Measurements from ENCODE around the gene CD101.

The CD101 gene

DNA sequence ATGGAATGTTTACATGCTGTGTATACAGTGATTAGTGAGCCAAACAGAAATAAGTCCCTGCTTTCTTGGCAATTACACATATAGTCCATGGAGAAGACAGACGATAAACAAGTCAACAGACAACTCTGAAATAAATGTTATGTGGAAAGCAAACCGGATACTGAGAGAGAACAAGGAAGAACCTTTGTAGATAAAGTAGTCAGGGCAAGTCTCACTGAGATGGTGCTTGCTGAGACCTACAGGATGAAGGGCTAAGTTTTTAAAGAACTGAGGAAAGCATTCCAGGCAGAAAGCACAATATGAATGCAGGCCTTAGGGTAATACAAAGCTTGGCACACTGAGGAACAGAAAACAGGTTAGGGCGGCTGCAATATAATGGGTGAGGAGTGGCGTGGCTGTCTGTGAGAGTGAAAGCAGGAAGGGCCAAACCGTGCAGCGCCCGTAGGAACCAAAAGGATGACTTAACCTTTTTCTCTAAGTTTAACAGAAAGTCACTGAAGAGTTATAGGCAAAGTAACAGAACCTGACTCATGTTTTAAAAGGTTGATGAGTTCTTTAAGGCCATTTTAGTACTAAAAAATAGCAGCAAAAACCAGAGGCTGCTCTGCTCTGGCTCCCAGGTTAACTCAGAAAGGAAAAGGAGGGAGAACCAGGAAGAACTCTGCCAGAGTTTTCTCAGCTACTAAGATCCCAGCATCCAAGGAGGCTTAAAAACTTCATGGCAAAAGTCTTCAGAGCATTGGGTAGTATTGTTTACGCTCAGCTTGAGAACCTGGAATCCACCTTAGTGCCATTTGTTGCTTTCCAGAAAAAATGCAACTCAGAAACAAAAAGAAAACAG is 49.9 kb downstream of the CD101 start:
- no peak for DNase-seq (ENCODE audit: low read depth)

DNA sequence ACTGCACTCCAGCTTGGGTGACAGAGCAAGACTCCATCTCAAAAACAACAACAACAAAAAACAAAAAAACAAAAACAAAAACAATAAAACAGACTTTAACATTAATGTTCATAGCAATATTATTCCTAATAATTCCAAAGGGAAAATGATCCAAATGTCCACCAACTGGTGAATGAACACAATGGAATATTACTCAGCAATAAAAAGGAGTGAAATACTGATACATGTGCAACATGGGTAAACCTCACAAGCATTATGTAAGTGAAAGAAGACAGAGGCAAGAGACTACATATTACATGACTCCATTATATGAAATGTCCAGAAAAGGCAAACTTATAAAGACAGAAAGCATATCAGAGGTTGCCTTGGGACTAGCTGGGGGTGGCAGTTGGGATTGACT is 52.5 kb downstream of the CD101 start:
- DNase-seq (ENCODE audit: low read depth) = no peak

DNA sequence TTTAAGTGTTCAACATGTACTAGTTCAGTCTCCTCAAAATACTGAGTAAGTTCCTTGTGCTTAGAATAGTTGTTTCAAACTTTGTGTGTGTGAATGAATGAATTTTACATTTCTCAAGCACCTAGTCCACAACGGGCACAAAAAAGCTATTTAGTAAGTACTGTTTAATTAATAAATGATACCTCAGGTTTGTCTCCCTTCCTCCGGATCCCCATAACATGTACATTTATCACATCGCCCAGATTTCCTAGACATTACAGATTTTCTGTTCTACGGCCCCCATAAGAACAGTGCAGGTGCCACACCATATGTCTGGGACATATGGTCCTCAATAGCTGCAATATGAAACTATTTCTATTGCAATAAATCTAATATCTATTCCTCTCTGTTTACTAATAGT is 57.2 kb downstream of the CD101 start:
- no peak for DNase-seq (ENCODE audit: low read depth)

DNA sequence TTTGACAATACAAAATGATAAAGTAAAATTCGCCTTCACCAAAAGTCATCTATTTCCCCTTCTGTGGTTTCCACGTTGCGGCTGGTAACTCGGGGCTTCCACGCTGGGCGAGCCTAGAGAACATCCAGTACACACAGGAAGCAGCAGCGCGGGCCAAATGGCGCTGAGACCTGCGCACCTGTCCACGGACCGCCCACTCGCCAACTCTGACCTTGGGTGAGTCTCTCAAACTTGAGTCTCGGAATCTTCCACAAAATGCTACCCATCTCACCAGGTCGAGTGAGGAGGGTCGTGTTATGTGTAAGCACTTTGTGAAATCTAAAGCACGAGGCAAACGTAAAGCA is 57.7 kb downstream of the CD101 start:
- DNase-seq (ENCODE audit: low read depth) = no peak

DNA sequence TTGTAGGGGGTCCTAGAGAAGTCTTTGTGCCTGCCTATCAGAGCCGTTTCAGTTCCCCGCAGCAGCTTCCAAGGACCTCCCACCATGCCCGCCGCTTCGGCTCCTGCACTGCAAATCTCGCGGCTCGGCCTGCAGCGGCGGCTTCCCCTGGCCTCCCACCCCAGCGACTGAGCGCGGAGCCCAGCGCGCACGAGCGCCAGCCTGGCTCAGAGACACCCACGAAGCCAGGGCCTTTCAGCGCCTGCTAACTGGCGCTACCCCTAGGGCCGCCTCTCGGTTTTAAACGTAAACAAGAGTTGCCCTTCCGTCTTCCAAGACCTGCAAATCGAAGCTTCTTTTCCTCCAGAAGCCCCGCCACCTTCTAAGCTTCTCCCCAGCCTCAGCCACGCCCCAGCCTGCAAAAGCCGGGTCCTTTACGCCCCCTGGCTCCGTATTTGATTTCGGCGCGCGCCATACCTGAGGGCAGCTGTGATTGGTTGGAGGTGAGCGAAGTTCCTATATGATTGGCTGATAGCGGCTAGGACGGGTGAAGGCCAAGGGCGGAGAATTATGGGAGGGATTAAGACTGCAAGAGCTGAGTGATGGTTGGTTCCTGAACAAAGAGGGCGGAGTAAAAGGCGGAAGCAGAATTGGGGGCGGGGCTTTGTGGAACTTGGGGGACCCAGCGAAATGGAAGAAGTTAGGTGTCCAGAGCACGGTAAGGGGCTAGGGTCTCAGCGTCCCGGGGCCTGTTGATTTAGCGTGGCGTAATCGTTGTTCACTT is 58.3 kb downstream of the CD101 start, which contains the start of gene TTF2:
TTF2 (plus strand) TSS at position 649 of the 763 bp plus-strand sequence; CDS start at position 670, 21 bp downstream.
- peak; percentile 97 for DNase-seq (ENCODE audit: low read depth)

DNA sequence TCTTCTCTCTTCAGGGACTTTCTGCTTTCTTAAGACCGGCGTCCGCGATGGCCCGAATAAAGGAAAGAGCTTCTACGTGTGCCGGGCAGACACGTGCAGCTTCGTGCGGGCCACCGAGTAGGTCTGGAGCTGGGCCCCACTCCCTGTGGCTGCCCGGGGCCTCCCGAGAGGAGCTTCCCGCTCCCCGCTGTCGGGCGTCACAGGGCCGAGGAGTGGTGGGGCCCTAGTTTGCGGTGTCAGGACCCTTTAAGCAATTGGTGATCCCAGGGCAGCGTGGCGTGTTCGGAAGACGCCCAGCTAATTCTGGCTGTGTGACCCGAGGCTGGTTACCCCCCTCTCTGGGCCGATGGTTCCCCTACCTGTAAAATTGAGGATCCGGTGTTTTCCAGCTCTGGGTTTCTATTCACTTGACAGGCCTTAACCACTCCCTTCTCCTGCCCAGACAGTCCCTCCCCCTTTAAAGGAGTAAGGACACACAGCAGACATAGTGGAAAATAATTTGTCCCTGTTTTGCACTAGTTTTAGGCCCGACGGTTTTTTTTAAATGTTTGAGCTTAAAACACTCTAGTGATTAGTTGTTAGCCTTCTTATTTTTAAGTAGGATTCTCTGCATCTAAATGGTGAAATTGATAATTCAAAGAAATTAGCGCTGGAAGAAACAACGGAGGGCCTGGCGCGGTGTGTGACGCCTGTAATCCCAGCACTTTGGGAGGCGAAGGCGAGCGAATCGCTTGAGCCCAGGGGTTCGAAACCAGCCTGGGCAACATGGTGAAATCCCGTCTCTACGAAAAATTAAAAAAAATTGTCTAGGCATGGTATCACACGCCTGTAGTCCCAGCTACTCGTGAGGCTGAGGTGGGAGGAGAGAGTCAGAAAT is 59.1 kb downstream of the CD101 start:
- DNase-seq (ENCODE audit: low read depth) = no peak

DNA sequence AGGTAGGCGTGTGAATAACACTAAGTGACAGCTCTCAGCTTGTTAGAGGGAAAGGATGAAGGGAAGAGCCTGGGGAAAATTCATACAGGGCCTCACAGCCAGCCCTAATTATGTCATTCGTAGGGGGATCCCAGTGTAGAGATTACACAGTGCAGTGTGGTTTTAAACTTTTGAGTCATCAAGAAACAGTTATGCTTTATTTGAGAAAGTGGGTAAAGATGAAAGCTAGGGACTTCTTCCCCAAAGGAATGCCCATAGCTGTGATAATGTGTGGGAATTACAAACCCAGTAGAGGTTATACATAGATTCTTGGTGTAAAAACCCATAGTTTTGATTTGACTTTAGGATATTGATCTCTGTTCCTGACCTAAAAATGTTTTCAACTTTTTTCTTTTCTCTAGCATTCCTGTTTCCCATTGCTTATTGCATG is 60.4 kb downstream of the CD101 start:
- no peak for DNase-seq (ENCODE audit: low read depth)

DNA sequence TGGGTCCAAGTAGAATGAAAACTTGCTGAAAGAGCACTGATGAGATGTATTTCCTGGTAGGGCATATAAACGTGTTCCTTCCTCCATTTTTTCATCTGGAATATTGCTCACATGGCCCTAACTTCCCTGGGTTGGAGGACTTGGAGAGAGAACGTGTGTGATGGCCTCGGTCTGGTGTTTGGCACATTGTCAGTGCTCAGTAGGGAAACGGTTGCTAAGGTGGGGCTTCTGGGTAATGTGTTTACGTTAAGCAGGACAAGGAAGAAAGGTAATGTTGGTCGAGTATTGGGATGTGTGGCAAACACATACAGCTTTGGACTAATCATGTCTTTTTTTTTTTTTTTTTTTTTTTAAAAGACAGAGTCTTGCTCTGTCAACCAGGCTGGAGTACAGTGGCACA is 64.8 kb downstream of the CD101 start:
- no peak for DNase-seq (ENCODE audit: low read depth)

DNA sequence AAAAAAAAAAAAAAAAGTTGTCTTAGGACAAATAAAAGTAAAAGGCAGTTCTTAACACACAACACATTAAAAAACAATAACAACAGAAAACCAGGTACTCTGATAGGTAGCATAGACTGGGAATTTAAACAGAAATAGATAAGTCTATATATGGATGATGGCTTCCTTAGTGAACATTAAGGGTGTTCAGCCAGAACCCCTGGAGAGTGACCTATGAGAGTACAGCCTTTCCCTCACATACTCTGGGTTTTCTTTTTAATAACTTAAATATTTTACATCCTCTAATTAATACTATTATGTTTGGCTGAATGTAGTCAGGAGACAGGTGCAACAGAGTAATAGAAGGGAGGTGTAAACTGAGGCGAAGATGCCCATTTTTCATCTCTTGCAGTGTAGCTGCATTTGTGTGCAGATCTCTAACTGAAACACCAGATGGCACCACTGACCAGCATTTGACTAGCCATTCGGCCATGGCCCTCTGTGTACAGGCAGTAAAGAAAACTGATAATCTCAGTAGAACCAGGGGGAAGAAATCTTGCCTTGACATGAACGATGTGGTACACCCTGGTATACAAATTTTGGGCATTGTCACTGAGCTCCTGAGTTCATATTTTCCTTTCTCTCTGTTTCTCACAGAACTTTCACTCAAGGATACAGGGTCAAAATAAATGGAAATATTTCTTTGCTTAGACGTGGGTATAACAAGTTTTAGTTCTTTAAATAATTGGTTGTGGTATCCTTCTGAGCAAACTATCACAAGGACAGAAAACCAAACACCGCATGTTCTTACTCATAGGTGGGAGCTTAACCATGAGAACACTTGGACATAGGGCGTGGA is 66.2 kb downstream of the CD101 start:
- DNase-seq (ENCODE audit: low read depth) = peak; percentile 61

DNA sequence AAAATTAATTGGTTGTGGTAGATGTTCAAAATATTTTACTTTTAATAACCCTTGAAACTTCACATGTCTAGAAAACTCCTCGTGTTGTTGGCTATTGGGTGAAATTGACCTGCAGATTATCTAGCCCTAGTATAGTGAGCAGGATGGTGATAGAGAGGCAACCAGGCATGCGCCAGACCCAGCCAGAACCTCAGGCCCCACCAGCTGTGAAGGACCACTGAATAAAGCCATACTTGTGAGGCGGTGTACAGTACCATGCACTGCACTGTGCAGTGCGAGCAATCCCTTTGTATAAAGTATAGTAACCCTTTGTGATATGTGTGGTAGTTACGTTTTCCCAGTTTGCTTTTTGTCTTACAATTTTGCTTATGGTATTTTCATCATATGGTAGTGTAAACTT is 67.0 kb downstream of the CD101 start:
- no peak for DNase-seq (ENCODE audit: low read depth)

DNA sequence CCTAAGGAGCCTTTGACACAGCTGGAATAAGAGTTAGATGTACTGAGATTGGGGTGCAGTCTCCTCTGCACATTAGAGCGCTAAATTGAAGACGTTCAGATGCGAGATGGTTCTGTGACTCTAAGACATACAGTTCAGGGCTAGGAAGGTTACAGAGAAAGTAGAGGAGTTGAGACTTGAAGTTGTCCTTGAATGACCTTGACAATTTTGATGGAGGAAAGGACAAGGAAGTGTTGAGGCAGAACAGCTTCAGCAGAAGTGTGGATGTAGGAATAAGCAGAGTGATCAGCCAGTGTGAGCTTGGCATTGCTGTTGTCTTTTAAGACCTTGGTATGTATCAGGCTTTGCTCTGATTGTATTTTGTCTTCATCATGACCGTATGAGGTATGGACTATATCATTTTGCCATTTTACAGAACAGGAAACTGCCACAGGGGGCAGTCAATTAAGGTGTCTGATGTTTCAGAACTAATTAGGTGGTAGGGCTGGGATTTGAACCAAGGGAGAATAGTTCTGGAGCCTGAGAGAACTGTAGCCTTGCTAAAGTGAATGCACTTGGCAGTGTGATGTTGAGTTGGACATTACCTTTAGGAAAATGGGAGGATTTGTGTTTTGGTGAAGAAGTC is 67.8 kb downstream of the CD101 start:
- no peak for DNase-seq (ENCODE audit: low read depth)

DNA sequence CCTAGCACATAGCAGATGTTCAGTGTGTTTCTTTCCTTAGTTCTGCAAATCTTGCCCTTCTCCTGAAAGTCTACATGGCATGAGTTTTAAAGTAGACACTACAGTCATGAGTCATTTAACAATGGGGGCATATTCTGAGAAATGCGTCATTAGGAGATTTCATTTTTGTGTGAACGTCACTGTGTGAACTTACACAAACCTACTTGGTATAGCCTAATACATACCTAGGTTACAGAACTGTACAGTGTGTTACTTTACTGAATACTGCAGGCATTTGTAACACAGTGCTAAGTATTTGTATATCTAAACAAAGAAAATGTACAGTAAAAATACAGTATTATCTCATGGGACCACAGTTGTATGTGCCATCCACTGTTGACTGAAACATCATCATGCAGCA is 68.6 kb downstream of the CD101 start:
- no peak for DNase-seq (ENCODE audit: low read depth)

DNA sequence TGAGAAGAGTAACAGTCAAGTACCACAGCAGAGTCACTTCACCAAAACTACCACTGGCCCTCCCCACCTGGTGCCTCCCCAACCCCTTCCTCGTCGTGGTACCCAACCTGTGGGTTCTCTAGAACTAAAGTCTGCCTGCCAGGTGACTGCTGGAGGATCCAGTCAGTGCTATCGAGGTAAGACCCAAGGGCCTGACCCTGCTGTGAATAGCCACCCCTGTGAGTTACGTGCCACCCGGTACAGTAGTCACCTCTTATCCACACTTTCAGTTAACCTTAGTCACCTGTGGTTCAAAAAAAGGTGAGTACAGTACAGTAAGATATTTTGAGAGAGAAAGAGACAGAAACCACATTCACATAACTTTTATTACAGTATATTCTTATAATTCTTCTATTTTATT is 75.1 kb downstream of the CD101 start:
- DNase-seq (ENCODE audit: low read depth) = no peak

DNA sequence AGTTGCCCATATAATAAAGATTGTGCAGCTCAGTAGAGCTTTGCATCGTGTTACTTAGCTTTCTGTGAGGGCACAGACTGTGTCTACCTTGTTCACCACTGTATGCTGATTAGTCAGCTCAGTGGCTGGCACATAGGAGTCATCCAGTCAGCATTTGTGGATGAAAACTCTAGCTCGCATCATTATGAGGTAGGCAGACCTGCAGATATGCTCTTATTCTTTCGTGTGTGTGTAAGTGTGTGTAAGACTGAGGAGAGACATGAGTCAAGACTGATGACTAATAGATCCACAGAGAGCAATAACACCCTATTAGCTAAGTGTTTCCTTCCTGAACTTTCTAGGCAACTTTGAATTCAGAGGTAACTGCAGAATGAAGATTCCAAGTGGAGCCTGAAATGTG is 75.7 kb downstream of the CD101 start:
- DNase-seq (ENCODE audit: low read depth) = peak; percentile 41

DNA sequence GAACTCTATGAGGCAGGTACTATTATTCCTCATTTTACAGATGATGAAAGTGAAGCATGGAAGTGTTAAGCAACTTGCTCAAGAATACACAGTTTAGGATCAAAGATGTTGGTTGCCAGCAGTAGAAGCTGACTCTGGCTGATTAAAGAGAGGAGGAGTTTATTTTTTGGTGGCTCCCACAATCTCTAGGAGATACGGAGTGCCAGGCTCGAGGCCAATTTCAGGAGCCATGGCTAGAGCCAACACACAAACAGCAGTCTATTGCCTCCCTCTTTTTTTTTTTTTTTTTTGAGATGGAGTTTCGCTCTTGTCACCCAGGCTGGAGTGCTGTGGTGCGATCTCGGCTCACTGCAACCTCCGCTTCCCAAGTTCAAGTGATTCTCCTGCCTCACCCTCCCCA is 78.2 kb downstream of the CD101 start:
- no peak for DNase-seq (ENCODE audit: low read depth)

DNA sequence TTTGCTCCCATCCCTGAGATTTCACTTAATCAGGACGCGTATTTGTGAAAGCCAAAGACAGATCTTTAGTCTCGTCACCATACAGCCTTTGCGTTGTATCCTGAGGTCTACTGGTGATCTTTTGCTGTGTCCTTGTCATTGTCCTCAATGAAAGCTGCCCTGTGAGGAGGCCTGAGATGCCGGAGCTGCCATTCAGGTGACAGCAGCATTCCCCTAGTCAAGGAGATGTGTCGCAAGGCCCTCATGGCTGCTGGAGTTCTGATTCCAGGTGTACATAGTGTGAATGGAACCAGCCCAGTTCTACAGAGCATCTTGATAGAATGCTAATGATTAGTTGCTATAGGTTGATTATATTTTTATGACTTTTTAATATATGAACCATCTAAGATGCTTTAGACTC is 82.7 kb downstream of the CD101 start:
- DNase-seq (ENCODE audit: low read depth) = no peak

All from fibroblast of the conjunctiva (primary cell).